Right lobe of liver (tissue), 6 donors: ENCODE data around the gene AMMECR1. TPM values are rescaled to one million over a fixed set of nuclear protein-coding genes. Genes with fewer than 3 reads are reported as not detected.

ENCODE experiments used
- ATAC-seq, 4 donors: fragments of 200-7000 bp; cut with Tn5 transposase; one replicate each; pipeline ENCODE4 v1.9.1; 2020; ENCODE audit warnings: mild to moderate bottlenecking in 4 of 4, moderate library complexity in 4 of 4
- DNase-seq, 3 donors: peaks; one replicate each; pipeline ENCODE4 v3.0.0-alpha.2; 2020
- H3K27ac ChIP-seq, 3 donors: fragments of 200-600 bp; one replicate each; pipeline ENCODE4 v1.8.0; 2022
- H3K27me3 ChIP-seq, 2 donors: fragments of 200-600 bp; one replicate each; pipeline ENCODE4 v1.8.0; 2022
- H3K36me3 ChIP-seq, 4 donors: fragments of 200-600 bp; sonication (generic) in 1 of 4; one replicate each; pipeline versions ENCODE4 v1.5.1 to v1.8.0; 2017 to 2022; ENCODE audit warnings: control low read depth in 1 of 4
- H3K4me1 ChIP-seq, 4 donors: fragments of 200-600 bp; sonication (generic) in 1 of 4; one replicate each; pipeline versions ENCODE4 v1.5.1 to v1.8.0; 2017 to 2022; ENCODE audit warnings: control low read depth in 1 of 4
- H3K4me3 ChIP-seq, 3 donors: fragments of 200-600 bp; one replicate each; pipeline ENCODE4 v1.8.0; 2022
- H3K9me3 ChIP-seq, 4 donors: fragments of 200-600 bp; sonication (generic) in 1 of 4; one replicate each; pipeline versions ENCODE4 v1.5.1 to v1.8.0; 2017 to 2022; ENCODE audit warnings: control low read depth in 1 of 4
- POLR2A ChIP-seq: fragments of 450-650 bp; IDR thresholded peaks from one replicate; pipeline ENCODE4 v1.6.1; 2017; ENCODE audit warnings: antibody characterized with exemption, mild to moderate bottlenecking
- WGBS: methylation state at CpG from one replicate; pipeline ENCODE4 v1.1.6; 2018; ENCODE audit warnings: low coverage, low lambda C conversion rate; ENCODE audit not compliant: insufficient coverage; ENCODE audit errors: missing lambda C conversion rate; 5-methylcytosine and 5-hydroxymethylcytosine counted together
- intact Hi-C, 2 donors: fragments of 100-400 bp; cut with DNase I; formaldehyde crosslinking; loops; one replicate each; pipeline versions ENCODE4 v1.11.2 to v1.14.1; 2022
- total RNA-seq, 6 experiments: library from RNA; depleted of rRNA in 2 of 6; stranded (reverse); fragments of >200 nt in 2 of 6; fragmentation: NEBNext Ultra II Directional in 3 of 6; extraction: Animal tissue kit (Norgen Biotek cat#: 25700) in 3 of 6; gene quantifications; one replicate each; pipeline versions ENCODE4 v1.1.0 to v1.2.4, GENCODE V29; 2016 to 2023
- TF ChIP-seq, protein P1 (sequence below), 4 donors: fragments of 200-600 bp in 3 of 4; fragments of 450-650 bp in 1 of 4; IDR thresholded peaks; one replicate each; pipeline versions ENCODE4 v1.5.1 to v1.8.0; 2016 to 2022; ENCODE audit warnings: antibody characterized with exemption in 4 of 4, mild to moderate bottlenecking in 2 of 4
- donor health status: DM: no; HTN: yes; CAD: no.
- donor health status: DM: no; HTN: no; CAD: no.
- donor health status: DM: no; HTN: no; CAD: no.
- donor health status: DM: no; HTN: yes; CAD: no.
- donor health status: DM: no; HTN: yes; CAD: no.

The AMMECR1 gene
- total RNA-seq, 6 experiments from 2014 or later: 3.1 to 3.9 (median 3.4) TPM

- H3K9me3 ChIP-seq: no peaks in the 10 kb centered on the region
- no peak overlapping the region for H3K27ac ChIP-seq
- ATAC-seq (no peak), DNase-seq (no peak)
- intact Hi-C loops: no loop called here
- no peaks in the 10 kb centered on the region for H3K27me3 ChIP-seq
- 71% methylated on average over 1 of the region's 1 CpG for WGBS
- TF ChIP-seq, protein P1, sequence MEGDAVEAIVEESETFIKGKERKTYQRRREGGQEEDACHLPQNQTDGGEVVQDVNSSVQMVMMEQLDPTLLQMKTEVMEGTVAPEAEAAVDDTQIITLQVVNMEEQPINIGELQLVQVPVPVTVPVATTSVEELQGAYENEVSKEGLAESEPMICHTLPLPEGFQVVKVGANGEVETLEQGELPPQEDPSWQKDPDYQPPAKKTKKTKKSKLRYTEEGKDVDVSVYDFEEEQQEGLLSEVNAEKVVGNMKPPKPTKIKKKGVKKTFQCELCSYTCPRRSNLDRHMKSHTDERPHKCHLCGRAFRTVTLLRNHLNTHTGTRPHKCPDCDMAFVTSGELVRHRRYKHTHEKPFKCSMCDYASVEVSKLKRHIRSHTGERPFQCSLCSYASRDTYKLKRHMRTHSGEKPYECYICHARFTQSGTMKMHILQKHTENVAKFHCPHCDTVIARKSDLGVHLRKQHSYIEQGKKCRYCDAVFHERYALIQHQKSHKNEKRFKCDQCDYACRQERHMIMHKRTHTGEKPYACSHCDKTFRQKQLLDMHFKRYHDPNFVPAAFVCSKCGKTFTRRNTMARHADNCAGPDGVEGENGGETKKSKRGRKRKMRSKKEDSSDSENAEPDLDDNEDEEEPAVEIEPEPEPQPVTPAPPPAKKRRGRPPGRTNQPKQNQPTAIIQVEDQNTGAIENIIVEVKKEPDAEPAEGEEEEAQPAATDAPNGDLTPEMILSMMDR (IDR thresholded peaks at IDR 0.05): no peak
- TF ChIP-seq POLR2A: no peak
- H3K36me3 ChIP-seq: no peaks in the 10 kb centered on the region
- H3K4me3 ChIP-seq: no peak overlapping the region
- no peaks in the 10 kb centered on the region for H3K4me1 ChIP-seq
These were observed 2.3 kb downstream of the AMMECR1 start for GRCh38 chrX:110315551-110315950.

DNA sequence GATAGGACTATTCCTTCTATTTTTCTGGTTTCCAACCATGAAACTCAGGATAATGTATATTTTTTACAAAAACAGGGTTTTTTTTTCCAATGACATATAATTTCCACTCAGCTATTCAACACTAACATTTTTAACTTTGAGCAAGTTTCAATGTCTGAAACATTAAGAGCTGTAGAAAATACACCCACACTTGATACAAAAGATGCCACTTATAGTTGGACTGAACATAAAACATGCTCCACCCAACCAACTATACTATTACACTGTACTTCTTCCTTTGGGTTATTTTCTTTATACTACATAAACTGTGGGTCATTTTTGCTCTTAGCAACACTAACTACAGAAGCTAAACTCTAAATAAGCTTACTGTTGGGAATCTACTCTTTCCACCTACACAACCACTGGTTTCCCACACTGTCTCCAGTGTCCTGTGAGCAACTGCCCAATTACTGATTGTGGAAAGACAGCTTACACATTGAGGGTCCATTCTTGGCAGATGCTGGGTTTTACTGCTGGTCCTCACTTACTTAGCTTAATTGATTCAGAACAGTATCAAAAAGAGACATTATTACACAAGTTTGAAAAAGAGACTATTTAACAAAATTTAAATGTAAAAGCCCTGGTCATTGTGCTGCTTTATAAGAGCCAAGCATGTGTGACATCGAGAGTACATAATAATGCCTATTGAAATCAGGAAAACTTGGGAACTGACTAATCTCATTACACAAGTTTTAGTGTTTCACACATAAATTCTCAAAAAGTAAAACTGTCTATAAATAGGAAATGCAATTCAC, 6.3 kb downstream of the AMMECR1 start:
- intact Hi-C loops: no loop called here
- Histone ChIP-seq H3K4me3 (no peak overlapping the region), H3K4me1 (no peaks in the 10 kb centered on the region), H3K27ac (no peak overlapping the region), H3K36me3 (no peaks in the 10 kb centered on the region), H3K27me3 (no peaks in the 10 kb centered on the region), H3K9me3 (no peaks in the 10 kb centered on the region)
- DNase-seq (no peak), ATAC-seq (no peak)
- 67% methylated on average over 1 of the region's 1 CpG for WGBS
- TF ChIP-seq, protein P1 (IDR thresholded peaks at IDR 0.05): no peak
- TF ChIP-seq POLR2A: no peak

DNA sequence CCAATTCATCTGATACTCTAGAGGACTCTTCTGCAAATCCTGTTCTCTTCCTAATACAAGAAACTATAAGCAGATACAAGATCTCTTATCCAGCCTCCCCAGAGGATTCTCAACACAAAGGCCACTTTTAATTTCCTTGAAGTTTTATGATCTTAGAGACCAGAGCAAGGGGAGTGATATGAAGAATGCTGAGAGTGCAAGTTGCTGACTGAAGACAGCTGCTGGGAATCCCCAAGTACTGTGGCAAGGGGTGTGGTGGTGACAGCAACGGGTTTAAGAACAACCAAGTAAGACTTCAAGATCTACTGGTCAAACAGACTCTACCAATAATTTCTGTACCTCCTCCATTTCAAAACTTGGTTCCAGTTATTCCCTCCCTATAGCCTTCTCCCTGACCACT, 7.0 kb downstream of the AMMECR1 start:
- Histone ChIP-seq H3K27me3 (no peaks in the 10 kb centered on the region), H3K4me1 (no peaks in the 10 kb centered on the region), H3K27ac (no peak overlapping the region), H3K4me3 (no peak overlapping the region), H3K9me3 (no peaks in the 10 kb centered on the region), H3K36me3 (no peaks in the 10 kb centered on the region)
- ATAC-seq: no peak
- no peak for DNase-seq
- intact Hi-C loops: no loop called here
- no peak for TF ChIP-seq POLR2A
- TF ChIP-seq, protein P1 (IDR thresholded peaks at IDR 0.05): no peak
- WGBS: 33% methylated on average over 1 of the region's 1 CpG

- intact Hi-C loops: no loop called here
- Histone ChIP-seq H3K9me3 (no peaks in the 10 kb centered on the region), H3K27me3 (no peaks in the 10 kb centered on the region), H3K27ac (no peak overlapping the region), H3K4me1 (no peaks in the 10 kb centered on the region), H3K4me3 (no peak overlapping the region), H3K36me3 (no peaks in the 10 kb centered on the region)
- no peak for DNase-seq
- no peak for TF ChIP-seq POLR2A
- TF ChIP-seq, protein P1 (IDR thresholded peaks at IDR 0.05): no peak
- 83% methylated on average over 1 of the region's 1 CpG for WGBS
- no peak for ATAC-seq
These were observed 7.7 kb downstream of the AMMECR1 start for GRCh38 chrX:110310000-110310790.
